HepG2 (cell line): ENCODE data around the gene SLA2. TPM values are rescaled to one million over a fixed set of nuclear protein-coding genes. Genes with fewer than 3 reads are reported as not detected.
A peak's percentile ranks its signal among the peaks of the same experiment; 100 is the strongest.

Experiments used
- CSRNP2 ChIP-seq: sonication (generic); formaldehyde crosslinking; conservative IDR thresholded peaks from 2 replicates; pipeline ENCODE4 v1.8.0; 2022; ENCODE audit warnings: low read depth, missing genetic modification reagents
- ELK4 ChIP-seq: sonication (generic); formaldehyde crosslinking; IDR thresholded peaks from 2 replicates; pipeline ENCODE4 v1.9.0; 2021; ENCODE audit warnings: missing genetic modification reagents, borderline replicate concordance
- EP300 ChIP-seq, 3 experiments: sonication (generic) in 1 of 3; formaldehyde crosslinking in 1 of 3; IDR thresholded peaks; 2 replicates each; pipeline versions ENCODE4 v1.5.1 to v1.6.1; 2011 to 2020; ENCODE audit warnings: low read depth in 2 of 3, low read length in 2 of 3, borderline replicate concordance in 1 of 3, improper control_type of control experiment in 1 of 3, mild to moderate bottlenecking in 1 of 3, missing genetic modification reagents in 1 of 3, moderate library complexity in 1 of 3
- GLMP ChIP-seq: sonication (generic); formaldehyde crosslinking; IDR thresholded peaks from 2 replicates; pipeline ENCODE4 v1.9.0; 2021; ENCODE audit warnings: missing genetic modification reagents, mild to moderate bottlenecking, borderline replicate concordance
- NCOR1 ChIP-seq: fragments of 200-600 bp; sonication (generic); IDR thresholded peaks from 2 replicates; pipeline ENCODE4 v1.7.0; 2017; ENCODE audit warnings: antibody characterized with exemption, low read length, borderline replicate concordance
- PHB2 ChIP-seq: fragments of 450-650 bp; IDR thresholded peaks from 2 replicates; pipeline ENCODE4 v1.6.1; 2018; ENCODE audit not compliant: partially characterized antibody
- RFX5 ChIP-seq: IDR thresholded peaks from 2 replicates; pipeline ENCODE4 v1.6.1; 2011; ENCODE audit warnings: low read depth, low read length, improper control_type of control experiment
- SCMH1 ChIP-seq: sonication (generic); formaldehyde crosslinking; IDR thresholded peaks from 2 replicates; pipeline ENCODE4 v1.9.0; 2021; ENCODE audit warnings: missing genetic modification reagents, mild to moderate bottlenecking, borderline replicate concordance
- SNAPC2 ChIP-seq: sonication (generic); formaldehyde crosslinking; IDR thresholded peaks from 2 replicates; pipeline ENCODE4 v1.8.1; 2022; ENCODE audit warnings: mild to moderate bottlenecking, missing genetic modification reagents
- TCF7L2 ChIP-seq: IDR thresholded peaks from 2 replicates; pipeline ENCODE4 v1.6.1; 2011; ENCODE audit warnings: mild to moderate bottlenecking, low read depth, low read length, moderate library complexity
- THAP7 ChIP-seq: sonication (generic); formaldehyde crosslinking; IDR thresholded peaks from 2 replicates; pipeline ENCODE4 v1.8.1; 2023; ENCODE audit warnings: mild to moderate bottlenecking, missing genetic modification reagents
- ZBTB20 ChIP-seq: sonication (generic); formaldehyde crosslinking; IDR thresholded peaks from 2 replicates; pipeline ENCODE4 v1.8.1; 2023; ENCODE audit warnings: missing genetic modification reagents, low read depth, mild to moderate bottlenecking, borderline replicate concordance
- ZBTB7B ChIP-seq: sonication (generic); formaldehyde crosslinking; IDR thresholded peaks from 2 replicates; pipeline ENCODE4 v1.4.0; 2020; ENCODE audit warnings: missing genetic modification reagents
- ZFY ChIP-seq: sonication (generic); formaldehyde crosslinking; IDR thresholded peaks from 2 replicates; pipeline ENCODE4 v1.4.0; 2020; ENCODE audit warnings: missing genetic modification reagents
- ZKSCAN8 ChIP-seq: IDR thresholded peaks from 2 replicates; pipeline ENCODE4 v1.6.1; 2016; ENCODE audit warnings: borderline replicate concordance, missing genetic modification reagents, missing compliant biosample characterization
- ZNF256 ChIP-seq: sonication (generic); formaldehyde crosslinking; conservative IDR thresholded peaks from 2 replicates; pipeline ENCODE4 v1.4.0; 2020; ENCODE audit warnings: missing genetic modification reagents
- ZNF264 ChIP-seq: sonication (generic); formaldehyde crosslinking; IDR thresholded peaks from 2 replicates; pipeline ENCODE4 v1.4.0; 2020; ENCODE audit warnings: missing genetic modification reagents
- ZNF431 ChIP-seq: sonication (generic); formaldehyde crosslinking; IDR thresholded peaks from 2 replicates; pipeline ENCODE4 v1.9.0; 2022; ENCODE audit warnings: missing genetic modification reagents, low read depth, mild to moderate bottlenecking, borderline replicate concordance
- ZNF687 ChIP-seq: sonication (generic); formaldehyde crosslinking; IDR thresholded peaks from 2 replicates; pipeline ENCODE4 v1.5.1; 2020; ENCODE audit warnings: mild to moderate bottlenecking, missing genetic modification reagents, moderate library complexity
- polyA plus RNA-seq, 8 experiments: library from polyadenylated mRNA; depleted of rRNA in 3 of 8; stranded (reverse) in 7 of 8; unstranded in 1 of 8; fragments of >200 nt; fragmentation: Illumina TruSeq in 4 of 8; extraction: Trizol in 4 of 8; gene quantifications; 2 replicates each; pipeline versions ENCODE4 v1.2.1 to v1.2.3, GENCODE V29; 2011 to 2016; ENCODE audit warnings: low read depth in 4 of 8, missing spikeins in 1 of 8, mixed read lengths in 1 of 8; ENCODE audit not compliant: insufficient read depth in 1 of 8
- total RNA-seq, 5 experiments: library from RNA; depleted of rRNA; stranded (reverse); fragments of >200 nt; fragmentation: Illumina TruSeq; extraction: Trizol; gene quantifications; 2 replicates each; pipeline ENCODE4 v1.2.3, GENCODE V29; 2016; ENCODE audit warnings: low read depth in 1 of 5

The SLA2 gene
- total and polyA plus RNA-seq, 2 of the 13 experiments (the other 11 are each of a cell fraction or from before 2014, with no cell fraction given), result 1.6 to 3.6 TPM

GRCh38 chr20:36574366-36575135 is 71.4 kb downstream of the SLA2 start (continued):
- TF ChIP-seq SNAPC2 (CRISPR knock-in tag) (no peak), ZNF256 (CRISPR knock-in tag) (peak; percentile 72), ZFY (CRISPR knock-in tag) (peak; percentile 78), ZBTB20 (peak; percentile 4; the same call in 1 of the 2 replicates), RFX5 (no peak), TCF7L2 (no peak), EP300 (IDR thresholded peaks at IDR 0.05; ENCODE audit: low read depth in 2 of 2, low read length in 2 of 2) (no peak), EP300 (CRISPR knock-in tag; IDR thresholded peaks at IDR 0.05; ENCODE audit: borderline replicate concordance) (no peak; the same call in 1 of the 2 replicates), ZNF431 (peak; percentile 10; the same call in 1 of the 2 replicates), ZBTB7B (CRISPR knock-in tag) (no peak), SCMH1 (CRISPR knock-in tag) (no peak), ZNF264 (CRISPR knock-in tag) (no peak), CSRNP2 (CRISPR knock-in tag) (peak; percentile 34; the same call in 1 of the 2 replicates), ZNF687 (CRISPR knock-in tag) (peak; percentile 95), THAP7 (CRISPR knock-in tag) (peak; percentile 63), GLMP (no peak), PHB2 (no peak), ZKSCAN8 (CRISPR knock-in tag) (no peak), NCOR1 (no peak), ELK4 (no peak)
